Endothelial cell of umbilical vein (primary cell): ENCODE data around the gene IDI1. TPM values are rescaled to one million over a fixed set of nuclear protein-coding genes. Genes with fewer than 3 reads are reported as not detected.

Experiments
- BruUV-seq: library from RNA; stranded (reverse); fragments of 400-500 nt; replicated peaks from 2 replicates; lab custom pipeline; 2021; lab: Mats Ljungman, UMichigan
- CTCF ChIA-PET: fragments of 300-600, 350-600 bp; sonication (Branson Sonifier 250); formaldehyde crosslinking; loops from one replicate; lab custom pipeline; 2021; ENCODE audit warnings: antibody characterized with exemption, inconsistent platforms; lab: Charles Lee
- POLR2A ChIA-PET: fragments of 300-600, 350-600 bp; sonication (Branson Sonifier 250); formaldehyde crosslinking; loops from one replicate; lab custom pipeline; 2021; ENCODE audit warnings: antibody characterized with exemption, inconsistent platforms; lab: Charles Lee
- DNase-seq: peaks from one replicate; pipeline ENCODE4 v3.0.0-alpha.2; 2011; ENCODE audit warnings: low read depth, low spot score
- FAIRE-seq: peaks from 2 replicates; lab custom pipeline; 2011; peaks lifted over from hg19 to GRCh38; lab: Jason Lieb, UNC
- H2AFZ ChIP-seq: 2 replicates; pipeline ENCODE4 v1.6.0; 2012; ENCODE audit warnings: low read depth, low read length, control low read depth, inconsistent platforms
- H3K27ac ChIP-seq: 2 replicates; pipeline ENCODE4 v1.5.1; 2011; ENCODE audit warnings: low read depth, mild to moderate bottlenecking, control low read depth, low read length, moderate library complexity; ENCODE audit not compliant: insufficient read depth
- H3K27me3 ChIP-seq, 2 experiments: 2 replicates each; pipeline versions ENCODE4 v1.6.0 to v1.6.1; 2011; ENCODE audit warnings: low read length in 2 of 2, mixed read lengths in 1 of 2; ENCODE audit not compliant: control insufficient read depth in 2 of 2, insufficient read depth in 2 of 2
- H3K36me3 ChIP-seq, 2 experiments: 2 replicates in 1 of 2; 3 replicates in 1 of 2; pipeline ENCODE4 v1.5.1; 2011; ENCODE audit warnings: low read length in 2 of 2, mild to moderate bottlenecking in 1 of 2, moderate library complexity in 1 of 2; ENCODE audit not compliant: control insufficient read depth in 2 of 2, insufficient read depth in 2 of 2; ENCODE audit errors: extremely low read depth in 1 of 2
- H3K4me1 ChIP-seq: 3 replicates; pipeline ENCODE4 v1.5.1; 2011; ENCODE audit warnings: mild to moderate bottlenecking, low read length; ENCODE audit not compliant: control insufficient read depth, insufficient read depth; ENCODE audit errors: extremely low read depth
- H3K4me2 ChIP-seq: 2 replicates; pipeline ENCODE4 v1.6.1; 2011; ENCODE audit warnings: low read length, control low read depth, mixed read lengths; ENCODE audit not compliant: insufficient read depth
- H3K4me3 ChIP-seq, 3 experiments: fragments of 200-600 bp in 1 of 3; sonication (generic), shearing (Covaris generic) in 1 of 3; replicated peaks in 1 of 3; 2 replicates each; pipeline ENCODE4 v1.5.1; 2011 to 2016; ENCODE audit warnings: control low read depth in 3 of 3, low read length in 3 of 3, mild to moderate bottlenecking in 2 of 3, inconsistent platforms in 1 of 3, low read depth in 1 of 3, moderate library complexity in 1 of 3; ENCODE audit not compliant: insufficient read depth in 1 of 3
- H3K79me2 ChIP-seq: 2 replicates; pipeline ENCODE4 v1.6.0; 2012; ENCODE audit warnings: low read length, inconsistent platforms; ENCODE audit not compliant: control insufficient read depth, insufficient read depth
- H3K9ac ChIP-seq: replicated peaks from 2 replicates; pipeline ENCODE3; 2011; ENCODE audit warnings: low read length, control low read depth; ENCODE audit not compliant: insufficient read depth; ENCODE audit errors: extremely low read depth
- H3K9me1 ChIP-seq: replicated peaks from 3 replicates; pipeline ENCODE4 v1.6.0; 2011; ENCODE audit warnings: mild to moderate bottlenecking, low read length; ENCODE audit not compliant: control insufficient read depth, insufficient read depth; ENCODE audit errors: extremely low read depth
- H3K9me3 ChIP-seq: replicated peaks from 2 replicates; pipeline ENCODE4 v1.5.1; 2012; ENCODE audit warnings: low read length, inconsistent platforms; ENCODE audit not compliant: control insufficient read depth, insufficient read depth
- H4K20me1 ChIP-seq: replicated peaks from 2 replicates; pipeline ENCODE3; 2011; ENCODE audit warnings: mild to moderate bottlenecking, low read length; ENCODE audit not compliant: control insufficient read depth, insufficient read depth; ENCODE audit errors: extremely low read depth
- EZH2 ChIP-seq: IDR thresholded peaks from 2 replicates; pipeline ENCODE4 v1.6.1; 2012; ENCODE audit warnings: borderline replicate concordance, low read depth, mild to moderate bottlenecking, moderate library complexity, low read length, inconsistent platforms; ENCODE audit not compliant: severe bottlenecking
- FOS ChIP-seq: IDR thresholded peaks from 2 replicates; pipeline ENCODE4 v1.6.1; 2011; ENCODE audit warnings: mild to moderate bottlenecking, low read length, moderate library complexity, borderline replicate concordance; ENCODE audit not compliant: insufficient read depth
- GATA2 ChIP-seq: IDR thresholded peaks from 2 replicates; pipeline ENCODE4 v1.7.0; 2011; ENCODE audit warnings: low read depth, mild to moderate bottlenecking, moderate library complexity, mixed read lengths, low read length; ENCODE audit not compliant: insufficient read length, insufficient read depth
- JUN ChIP-seq: IDR thresholded peaks from 2 replicates; pipeline ENCODE4 v1.6.1; 2011; ENCODE audit warnings: borderline replicate concordance, low read depth; ENCODE audit not compliant: insufficient read length, insufficient read depth
- MYC ChIP-seq: IDR thresholded peaks from one replicate; pipeline ENCODE4 v1.6.1; 2011; ENCODE audit warnings: mild to moderate bottlenecking, low read depth, low read length
- POLR2A ChIP-seq: IDR thresholded peaks from 2 replicates; pipeline ENCODE4 v1.6.1; 2012; ENCODE audit warnings: low read depth, mild to moderate bottlenecking, control low read depth, low read length
- POLR2AphosphoS5 ChIP-seq: IDR thresholded peaks from 2 replicates; pipeline ENCODE4 v1.6.1; 2012; ENCODE audit warnings: low read depth, mild to moderate bottlenecking, control low read depth, low read length, moderate library complexity; ENCODE audit not compliant: insufficient read depth
- dilution Hi-C: fragments of 300-500 bp; cut with MboI; formaldehyde crosslinking; loops from one replicate; pipeline ENCODE4 v1.15.0; 2019; ENCODE audit warnings: low sequenced_read_pairs; ENCODE audit not compliant: extremely low pct_ligation_motif_present
- intact Hi-C: fragments of 100-400 bp; cut with micrococcal nuclease; formaldehyde crosslinking; loops from one replicate; pipeline ENCODE4 v1.10.0; 2022
- polyA plus RNA-seq, 4 experiments: library from polyadenylated mRNA; depleted of rRNA in 3 of 4; stranded (reverse) in 3 of 4; unstranded in 1 of 4; fragments of >200 nt; gene quantifications; 2 replicates each; pipeline versions ENCODE4 v1.2.1 to v1.2.3, GENCODE V29; 2011 to 2012; ENCODE audit warnings: missing spikeins in 1 of 4
- total RNA-seq: library from RNA; stranded (reverse); gene quantifications from 2 replicates; pipeline ENCODE4 v1.2.3, GENCODE V29; 2021
- TF ChIP-seq, protein P1 (sequence below), 2 donors: IDR thresholded peaks; 1 replicate in 1 of 2; 2 replicates in 1 of 2; pipeline ENCODE4 v1.5.1; 2011; ENCODE audit warnings: low read length in 2 of 2, mild to moderate bottlenecking in 2 of 2, moderate library complexity in 2 of 2, control low read depth in 1 of 2, inconsistent platforms in 1 of 2, low read depth in 1 of 2; ENCODE audit not compliant: insufficient read depth in 1 of 2; ENCODE audit errors: extremely low read depth in 1 of 2
- TF ChIP-seq, protein P2 (sequence below): IDR thresholded peaks from 2 replicates; pipeline ENCODE4 v1.6.1; 2011; ENCODE audit not compliant: insufficient read depth, insufficient read length

The IDI1 gene
- total and polyA plus RNA-seq, 2 donors (not counting 3 experiments of a cell fraction or from before 2014, with no cell fraction given), result 42.2 to 63.0 TPM

DNA sequence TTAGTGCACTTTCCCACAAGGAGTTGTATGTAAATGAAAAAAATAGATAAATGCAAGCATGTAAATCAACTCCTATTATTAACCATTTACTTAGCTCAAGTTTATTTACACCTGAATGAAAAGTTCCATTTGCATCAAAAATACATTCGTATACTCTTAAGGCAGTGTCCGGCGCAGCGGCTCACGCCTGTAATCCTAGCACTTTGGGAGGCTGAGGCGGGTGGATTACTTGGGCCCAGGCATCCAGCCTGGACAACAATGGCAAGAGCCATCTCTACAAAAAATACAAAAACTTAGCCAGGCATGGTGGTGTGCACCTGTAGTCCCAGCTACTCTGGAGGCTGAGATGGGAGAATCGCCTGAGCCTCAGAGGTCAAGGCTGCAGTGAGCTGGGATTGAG lies 19.1 kb downstream of the IDI1 start:
- Histone ChIP-seq H4K20me1 (no peaks in the 10 kb centered on the region), H3K4me1 (no peaks in the 10 kb centered on the region), H3K4me2 (no peak overlapping the region), H3K9ac (no peak overlapping the region), H2AFZ (no peak overlapping the region), H3K36me3 (no peaks in the 10 kb centered on the region), H3K9me3 (no peaks in the 10 kb centered on the region), H3K9me1 (no peaks in the 10 kb centered on the region), H3K4me3 (no peak overlapping the region), H3K79me2 (no peaks in the 10 kb centered on the region), H3K27ac (no peak overlapping the region), H3K27me3 (no peaks in the 10 kb centered on the region)
- TF ChIP-seq FOS (no peak), POLR2AphosphoS5 (no peak), POLR2A (no peak), GATA2 (no peak), MYC (no peak), JUN (no peak), EZH2 (no peak)
- TF ChIP-seq, protein P1, sequence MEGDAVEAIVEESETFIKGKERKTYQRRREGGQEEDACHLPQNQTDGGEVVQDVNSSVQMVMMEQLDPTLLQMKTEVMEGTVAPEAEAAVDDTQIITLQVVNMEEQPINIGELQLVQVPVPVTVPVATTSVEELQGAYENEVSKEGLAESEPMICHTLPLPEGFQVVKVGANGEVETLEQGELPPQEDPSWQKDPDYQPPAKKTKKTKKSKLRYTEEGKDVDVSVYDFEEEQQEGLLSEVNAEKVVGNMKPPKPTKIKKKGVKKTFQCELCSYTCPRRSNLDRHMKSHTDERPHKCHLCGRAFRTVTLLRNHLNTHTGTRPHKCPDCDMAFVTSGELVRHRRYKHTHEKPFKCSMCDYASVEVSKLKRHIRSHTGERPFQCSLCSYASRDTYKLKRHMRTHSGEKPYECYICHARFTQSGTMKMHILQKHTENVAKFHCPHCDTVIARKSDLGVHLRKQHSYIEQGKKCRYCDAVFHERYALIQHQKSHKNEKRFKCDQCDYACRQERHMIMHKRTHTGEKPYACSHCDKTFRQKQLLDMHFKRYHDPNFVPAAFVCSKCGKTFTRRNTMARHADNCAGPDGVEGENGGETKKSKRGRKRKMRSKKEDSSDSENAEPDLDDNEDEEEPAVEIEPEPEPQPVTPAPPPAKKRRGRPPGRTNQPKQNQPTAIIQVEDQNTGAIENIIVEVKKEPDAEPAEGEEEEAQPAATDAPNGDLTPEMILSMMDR (IDR thresholded peaks at IDR 0.05; ENCODE audit: extremely low read depth in 1 of 2, insufficient read depth in 1 of 2, low read depth in 1 of 2, low read length in 2 of 2), result no peak
- TF ChIP-seq, protein P2, sequence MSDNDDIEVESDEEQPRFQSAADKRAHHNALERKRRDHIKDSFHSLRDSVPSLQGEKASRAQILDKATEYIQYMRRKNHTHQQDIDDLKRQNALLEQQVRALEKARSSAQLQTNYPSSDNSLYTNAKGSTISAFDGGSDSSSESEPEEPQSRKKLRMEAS, result no peak
- no peak for FAIRE-seq
- ChIA-PET CTCF (no interaction called here), POLR2A (no interaction called here)
- dilution Hi-C loops, result no loop called here
- no TSS peak for BruUV-seq
- DNase-seq, result no peak
- intact Hi-C loops, result no loop called here
